ENCODE results near the gene LCE7A. TPM values are rescaled to one million over a fixed set of nuclear protein-coding genes. Genes with fewer than 3 reads are reported as not detected.

Gene LCE7A
- total RNA-seq, 1 donor from 2014 or later = not detected

DNA sequence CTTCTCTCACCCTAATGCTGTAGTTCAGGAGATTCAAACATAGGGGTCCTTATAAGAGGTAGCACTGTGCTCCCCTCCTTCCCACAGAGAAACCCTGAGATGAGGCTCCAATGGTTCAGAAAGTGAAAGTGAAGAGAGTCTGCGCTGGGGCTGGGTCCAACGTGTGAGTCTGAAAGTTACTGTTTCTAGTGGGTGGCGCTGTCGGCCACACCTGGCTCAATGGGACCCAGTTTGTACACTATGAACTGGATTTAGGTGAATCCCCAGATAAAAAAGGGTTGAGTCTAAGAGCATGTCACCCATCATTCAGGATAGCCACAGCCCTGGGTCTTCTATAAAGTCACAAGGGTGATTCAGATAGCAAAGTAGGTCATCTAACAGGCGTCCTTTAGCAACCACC, 21.1 kb downstream of the LCE7A start:
- TF ChIP-seq EZH2 (IDR thresholded peaks at IDR 0.05; ENCODE audit: insufficient read depth, low read length) = no peak
- TF ChIP-seq CTCF (IDR thresholded peaks at IDR 0.05; ENCODE audit: insufficient read depth, low read depth, low read length) = no peak
- peaks cover 7% of the 10 kb centered on the region for H3K4me1 Mint-ChIP-seq (ENCODE audit: low read depth, unreplicated experiment)
- no peaks in the 10 kb centered on the region for H4K20me1 ChIP-seq (ENCODE audit: insufficient read depth, low read length)
- no peaks in the 10 kb centered on the region for H3K9me3 ChIP-seq (ENCODE audit: insufficient read depth, low read depth, low read length)
- H3K27ac Mint-ChIP-seq (ENCODE audit: unreplicated experiment) = no peak overlapping the region
- no peak overlapping the region for H2AFZ ChIP-seq (ENCODE audit: low read depth, low read length)
- no peak overlapping the region for H3K9ac ChIP-seq (ENCODE audit: low read length)
- no peak overlapping the region for H3K4me2 ChIP-seq (ENCODE audit: low read length)
- no peak overlapping the region for H3K27ac ChIP-seq (ENCODE audit: low read depth, low read length)
- H3K9me3 Mint-ChIP-seq (ENCODE audit: unreplicated experiment) = peaks cover 2% of the 10 kb centered on the region
- no peaks in the 10 kb centered on the region for H3K79me2 ChIP-seq (ENCODE audit: insufficient read depth, low read length)
- H3K27me3 Mint-ChIP-seq (ENCODE audit: low read depth, unreplicated experiment) = peaks cover 2% of the 10 kb centered on the region
- no peak for DNase-seq (ENCODE audit: low read depth)
- no peak for FAIRE-seq
- no peaks in the 10 kb centered on the region for H3K27me3 ChIP-seq (ENCODE audit: insufficient read depth, low read length)
- H3K36me3 ChIP-seq (ENCODE audit: insufficient read depth, low read length) = no peaks in the 10 kb centered on the region
- no peak overlapping the region for H3K4me3 ChIP-seq (ENCODE audit: insufficient read depth, low read depth, low read length)
- no peaks in the 10 kb centered on the region for H3K4me1 ChIP-seq (ENCODE audit: insufficient read depth, low read length)
- no peak overlapping the region for H3K4me3 Mint-ChIP-seq (ENCODE audit: unreplicated experiment)
- H3K36me3 Mint-ChIP-seq (ENCODE audit: low read depth, unreplicated experiment) = no peaks in the 10 kb centered on the region

GRCh38 chr1:152884085-152884484, 24.3 kb downstream of the LCE7A start:
- H2AFZ ChIP-seq (ENCODE audit: low read depth, low read length) = no peak overlapping the region
- H3K4me3 ChIP-seq (ENCODE audit: insufficient read depth, low read depth, low read length) = no peak overlapping the region
- FAIRE-seq (no peak), DNase-seq (ENCODE audit: low read depth) (no peak)
- H3K79me2 ChIP-seq (ENCODE audit: insufficient read depth, low read length) = no peaks in the 10 kb centered on the region
- H4K20me1 ChIP-seq (ENCODE audit: insufficient read depth, low read length) = no peaks in the 10 kb centered on the region
- Mint-ChIP-seq H3K4me1 (ENCODE audit: low read depth, unreplicated experiment) (peaks cover 8% of the 10 kb centered on the region), H3K27me3 (ENCODE audit: low read depth, unreplicated experiment) (peaks cover 2% of the 10 kb centered on the region), H3K36me3 (ENCODE audit: low read depth, unreplicated experiment) (no peaks in the 10 kb centered on the region), H3K27ac (ENCODE audit: unreplicated experiment) (no peak overlapping the region), H3K9me3 (ENCODE audit: unreplicated experiment) (no peaks in the 10 kb centered on the region), H3K4me3 (ENCODE audit: unreplicated experiment) (no peak overlapping the region)
- H3K9me3 ChIP-seq (ENCODE audit: insufficient read depth, low read depth, low read length) = no peaks in the 10 kb centered on the region
- H3K4me2 ChIP-seq (ENCODE audit: low read length) = no peak overlapping the region
- H3K27me3 ChIP-seq (ENCODE audit: insufficient read depth, low read length) = no peaks in the 10 kb centered on the region
- no peak overlapping the region for H3K9ac ChIP-seq (ENCODE audit: low read length)
- H3K4me1 ChIP-seq (ENCODE audit: insufficient read depth, low read length) = no peaks in the 10 kb centered on the region
- H3K27ac ChIP-seq (ENCODE audit: low read depth, low read length) = no peak overlapping the region
- no peaks in the 10 kb centered on the region for H3K36me3 ChIP-seq (ENCODE audit: insufficient read depth, low read length)
- TF ChIP-seq EZH2 (IDR thresholded peaks at IDR 0.05; ENCODE audit: insufficient read depth, low read length) (no peak), CTCF (IDR thresholded peaks at IDR 0.05; ENCODE audit: insufficient read depth, low read depth, low read length) (no peak)

DNA sequence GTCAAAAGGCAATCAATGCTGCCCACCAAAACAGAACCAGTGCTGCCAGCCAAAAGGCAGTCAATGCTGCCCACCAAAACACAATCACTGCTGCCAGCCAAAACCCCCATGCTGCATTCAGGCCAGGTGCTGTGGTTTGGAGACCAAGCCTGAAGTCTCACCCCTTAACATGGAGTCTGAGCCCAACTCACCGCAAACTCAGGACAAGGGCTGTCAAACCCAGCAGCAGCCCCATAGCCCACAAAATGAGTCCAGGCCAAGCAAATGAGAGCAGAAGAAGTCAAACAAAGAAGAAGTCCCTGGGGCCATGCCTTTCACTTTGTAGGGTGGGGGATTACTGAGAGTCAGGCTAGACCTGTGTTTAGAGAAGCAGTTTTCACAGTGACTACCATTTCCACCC, 24.7 kb downstream of the LCE7A start:
- no peak overlapping the region for H3K9ac ChIP-seq (ENCODE audit: low read length)
- Mint-ChIP-seq H3K9me3 (ENCODE audit: unreplicated experiment) (no peaks in the 10 kb centered on the region), H3K36me3 (ENCODE audit: low read depth, unreplicated experiment) (no peaks in the 10 kb centered on the region)

More for the DNA sequence above, 24.7 kb downstream of the LCE7A start:
- Histone ChIP-seq H3K36me3 (ENCODE audit: insufficient read depth, low read length) (no peaks in the 10 kb centered on the region), H3K79me2 (ENCODE audit: insufficient read depth, low read length) (no peaks in the 10 kb centered on the region), H3K4me2 (ENCODE audit: low read length) (no peak overlapping the region), H3K4me3 (ENCODE audit: insufficient read depth, low read depth, low read length) (no peak overlapping the region), H3K27me3 (ENCODE audit: insufficient read depth, low read length) (no peaks in the 10 kb centered on the region), H3K27ac (ENCODE audit: low read depth, low read length) (no peak overlapping the region), H4K20me1 (ENCODE audit: insufficient read depth, low read length) (no peaks in the 10 kb centered on the region), H2AFZ (ENCODE audit: low read depth, low read length) (no peak overlapping the region), H3K4me1 (ENCODE audit: insufficient read depth, low read length) (no peaks in the 10 kb centered on the region), H3K9me3 (ENCODE audit: insufficient read depth, low read depth, low read length) (no peaks in the 10 kb centered on the region)
- TF ChIP-seq EZH2 (IDR thresholded peaks at IDR 0.05; ENCODE audit: insufficient read depth, low read length) = no peak
- no peak for TF ChIP-seq CTCF (IDR thresholded peaks at IDR 0.05; ENCODE audit: insufficient read depth, low read depth, low read length)
- peaks cover 8% of the 10 kb centered on the region for H3K4me1 Mint-ChIP-seq (ENCODE audit: low read depth, unreplicated experiment)
- FAIRE-seq (no peak), DNase-seq (ENCODE audit: low read depth) (no peak)
- peaks cover 2% of the 10 kb centered on the region for H3K27me3 Mint-ChIP-seq (ENCODE audit: low read depth, unreplicated experiment)
- no peak overlapping the region for H3K4me3 Mint-ChIP-seq (ENCODE audit: unreplicated experiment)
- H3K27ac Mint-ChIP-seq (ENCODE audit: unreplicated experiment) = no peak overlapping the region
